Tibial nerve (tissue), 4 donors: ENCODE data around the gene SMARCD3. TPM values are rescaled to one million over a fixed set of nuclear protein-coding genes. Genes with fewer than 3 reads are reported as not detected.

ENCODE experiments used
- DNase-seq, 2 donors: peaks; one replicate each; pipeline ENCODE4 v3.0.0-alpha.2; 2019; ENCODE audit warnings: low spot score in 2 of 2
- H3K27ac ChIP-seq, 4 donors: fragments of 200-600 bp; sonication (generic) in 3 of 4; one replicate each; pipeline ENCODE4 v1.5.1; 2017 to 2019; ENCODE audit warnings: mild to moderate bottlenecking in 1 of 4
- H3K27me3 ChIP-seq, 2 donors: fragments of 200-600 bp; sonication (generic) in 1 of 2; one replicate each; pipeline versions ENCODE4 v1.5.1 to v1.6.0; 2017 to 2019
- H3K36me3 ChIP-seq, 3 donors: fragments of 200-600 bp; sonication (generic); one replicate each; pipeline ENCODE4 v1.5.1; 2018 to 2019
- H3K4me1 ChIP-seq, 4 donors: fragments of 200-600 bp; sonication (generic) in 3 of 4; one replicate each; pipeline ENCODE4 v1.5.1; 2017 to 2019
- H3K4me3 ChIP-seq, 4 donors: fragments of 200-600 bp; sonication (generic) in 3 of 4; one replicate each; pipeline ENCODE4 v1.5.1; 2017 to 2019; ENCODE audit warnings: mild to moderate bottlenecking in 1 of 4, moderate library complexity in 1 of 4
- H3K9me3 ChIP-seq, 4 donors: fragments of 200-600 bp; sonication (generic) in 3 of 4; one replicate each; pipeline ENCODE4 v1.5.1; 2017 to 2019
- EP300 ChIP-seq, 2 donors: sonication (generic); formaldehyde crosslinking; IDR thresholded peaks; one replicate each; pipeline ENCODE4 v1.6.1; 2017; ENCODE audit warnings: antibody characterized with exemption in 2 of 2, mild to moderate bottlenecking in 1 of 2
- POLR2A ChIP-seq, 2 donors: fragments of 450-650 bp; IDR thresholded peaks; one replicate each; pipeline ENCODE4 v1.6.1; 2017; ENCODE audit warnings: antibody characterized with exemption in 2 of 2, mild to moderate bottlenecking in 2 of 2, moderate library complexity in 2 of 2
- WGBS, 2 donors: methylation state at CpG; one replicate each; pipeline ENCODE4 v1.1.5; 2018; 5-methylcytosine and 5-hydroxymethylcytosine counted together
- total RNA-seq, 4 donors: library from RNA; depleted of rRNA; stranded (reverse); fragments of >200 nt; gene quantifications; one replicate each; pipeline ENCODE4 v1.1.0, GENCODE V29; 2016
- TF ChIP-seq, protein P1 (sequence below), 5 experiments: fragments of 200-600 bp in 3 of 5; fragments of 450-650 bp in 2 of 5; sonication (generic) in 3 of 5; IDR thresholded peaks; one replicate each; pipeline ENCODE4 v1.5.1; 2016 to 2019; ENCODE audit warnings: antibody characterized with exemption in 5 of 5, mild to moderate bottlenecking in 3 of 5, moderate library complexity in 2 of 5

Gene SMARCD3
- total RNA-seq, 4 donors from 2014 or later = 55.5 to 97.2 (median 77.3) TPM

DNA sequence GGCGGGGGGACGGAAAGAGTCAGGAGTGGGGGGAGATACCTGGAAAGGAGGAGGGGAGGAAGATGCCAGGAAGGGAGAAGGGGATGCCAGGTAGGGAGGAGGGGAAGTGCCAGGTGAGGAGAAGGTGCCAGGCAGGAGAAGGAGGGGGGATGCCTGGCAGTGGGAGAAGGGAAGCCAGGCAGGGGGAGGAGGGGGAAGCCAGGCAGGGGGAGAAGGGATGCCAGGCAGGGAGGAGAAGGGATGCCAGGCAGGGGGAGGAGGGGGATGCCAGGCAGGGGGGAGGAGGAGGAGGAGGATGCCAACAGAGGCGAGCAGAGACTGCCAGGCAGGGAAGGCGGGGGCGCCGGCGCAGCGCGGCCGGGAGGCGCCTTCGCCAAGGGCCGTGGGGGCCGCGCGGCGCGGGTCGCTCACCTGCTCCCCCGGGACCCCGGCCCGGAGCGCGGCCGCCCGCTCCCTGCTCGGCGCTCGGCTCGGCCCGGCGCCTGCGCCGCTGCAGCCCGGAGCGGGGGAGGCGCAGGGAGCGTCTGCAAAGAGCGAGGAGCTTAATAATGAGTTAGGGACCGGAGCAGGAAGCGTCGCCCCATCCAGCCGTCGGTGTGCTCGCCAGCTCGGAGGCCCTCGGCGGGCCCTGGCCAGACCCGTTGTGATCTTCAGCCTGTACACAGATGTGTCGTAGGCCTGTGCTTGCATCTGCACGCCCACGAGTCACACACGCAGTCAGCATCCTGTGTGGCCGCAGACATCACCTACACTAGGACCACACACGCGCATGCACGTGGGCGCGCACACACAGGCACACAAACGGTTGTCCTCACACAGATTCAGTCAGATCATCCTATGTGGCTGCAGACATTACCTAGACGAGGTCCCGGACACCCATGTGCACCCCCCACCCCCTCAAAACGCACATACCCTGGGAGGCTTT is 28.4 kb upstream of the SMARCD3 start:
- peak overlapping the region; percentile 16 to 62 (median 35) for H3K4me3 ChIP-seq
- TF ChIP-seq EP300 (IDR thresholded peaks at IDR 0.05) (no peak), POLR2A (IDR thresholded peaks at IDR 0.05) (peak; percentile 19 to 52)
- no peaks in the 10 kb centered on the region for H3K9me3 ChIP-seq
- H3K4me1 ChIP-seq = peaks cover 0 to 40% (median 17%) of the 10 kb centered on the region in 4 donors
- DNase-seq = peak in 1 of 2 donors; percentile 32
- peak overlapping the region in 3 of 4 donors; percentile 19 to 76 (median 48) for H3K27ac ChIP-seq
- 1 to 5% methylated on average over 15 to 52 of the region's 63 CpGs for WGBS, 2 donors
- H3K36me3 ChIP-seq = peaks cover 0 to 10% (median 0%) of the 10 kb centered on the region in 3 donors
- H3K27me3 ChIP-seq = no peaks in the 10 kb centered on the region

DNA sequence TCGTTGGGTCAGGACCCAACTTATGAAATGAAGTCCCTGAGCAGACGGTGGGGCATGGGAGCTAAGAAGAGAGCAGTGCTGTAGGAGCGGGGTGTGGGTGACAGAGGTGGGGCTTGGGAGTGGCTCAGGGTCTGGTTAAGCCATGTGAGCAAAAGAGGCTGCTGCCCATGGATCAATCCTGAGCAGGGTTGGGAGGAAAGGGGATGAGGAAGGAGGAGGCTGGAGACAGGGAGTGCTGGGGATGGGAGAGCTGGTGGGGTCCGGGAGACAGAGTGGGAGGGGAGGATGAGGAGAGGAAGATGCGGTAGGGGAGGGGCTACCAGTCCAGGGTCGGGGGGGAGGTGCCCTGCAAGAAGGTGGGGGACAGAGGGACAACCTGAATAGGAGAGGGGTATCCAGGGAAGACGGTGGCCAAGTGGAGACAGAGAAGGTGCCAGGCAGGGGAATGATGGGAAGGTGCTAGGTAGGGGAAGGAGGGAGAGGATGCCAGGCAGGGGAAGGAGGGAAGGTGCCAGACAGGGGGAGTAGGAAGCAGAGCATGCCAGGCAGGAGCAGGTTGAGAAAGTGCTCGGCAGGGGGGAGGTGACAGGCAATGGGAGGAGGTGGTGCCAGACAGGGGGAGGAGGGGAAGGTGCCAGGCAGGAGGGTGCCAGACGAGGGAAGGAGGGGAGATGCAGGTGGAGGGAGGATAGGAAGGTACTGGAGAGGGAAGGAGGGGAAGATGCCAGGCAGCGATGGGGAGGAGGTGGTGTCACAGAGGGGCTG is 27.5 kb upstream of the SMARCD3 start:
- 20 to 25% methylated on average over 10 of the region's 10 CpGs for WGBS, 2 donors
- H3K9me3 ChIP-seq = no peaks in the 10 kb centered on the region
- H3K4me3 ChIP-seq = peak overlapping the region in 2 of 4 donors; percentile 28 to 62
- peaks cover 0 to 49% (median 20%) of the 10 kb centered on the region in 4 donors for H3K4me1 ChIP-seq
- H3K27me3 ChIP-seq = no peaks in the 10 kb centered on the region
- peak overlapping the region in 2 of 4 donors; percentile 48 to 76 for H3K27ac ChIP-seq
- no peak for TF ChIP-seq EP300 (IDR thresholded peaks at IDR 0.05)
- TF ChIP-seq, protein P1, sequence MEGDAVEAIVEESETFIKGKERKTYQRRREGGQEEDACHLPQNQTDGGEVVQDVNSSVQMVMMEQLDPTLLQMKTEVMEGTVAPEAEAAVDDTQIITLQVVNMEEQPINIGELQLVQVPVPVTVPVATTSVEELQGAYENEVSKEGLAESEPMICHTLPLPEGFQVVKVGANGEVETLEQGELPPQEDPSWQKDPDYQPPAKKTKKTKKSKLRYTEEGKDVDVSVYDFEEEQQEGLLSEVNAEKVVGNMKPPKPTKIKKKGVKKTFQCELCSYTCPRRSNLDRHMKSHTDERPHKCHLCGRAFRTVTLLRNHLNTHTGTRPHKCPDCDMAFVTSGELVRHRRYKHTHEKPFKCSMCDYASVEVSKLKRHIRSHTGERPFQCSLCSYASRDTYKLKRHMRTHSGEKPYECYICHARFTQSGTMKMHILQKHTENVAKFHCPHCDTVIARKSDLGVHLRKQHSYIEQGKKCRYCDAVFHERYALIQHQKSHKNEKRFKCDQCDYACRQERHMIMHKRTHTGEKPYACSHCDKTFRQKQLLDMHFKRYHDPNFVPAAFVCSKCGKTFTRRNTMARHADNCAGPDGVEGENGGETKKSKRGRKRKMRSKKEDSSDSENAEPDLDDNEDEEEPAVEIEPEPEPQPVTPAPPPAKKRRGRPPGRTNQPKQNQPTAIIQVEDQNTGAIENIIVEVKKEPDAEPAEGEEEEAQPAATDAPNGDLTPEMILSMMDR (IDR thresholded peaks at IDR 0.05) = no peak
- no peak for TF ChIP-seq POLR2A (IDR thresholded peaks at IDR 0.05)
- DNase-seq = no peak
- H3K36me3 ChIP-seq = peaks cover 0 to 10% (median 0%) of the 10 kb centered on the region in 3 donors

- Histone ChIP-seq H3K36me3 (peaks cover 0 to 14% (median 0%) of the 10 kb centered on the region in 3 donors), H3K4me1 (peaks cover 0 to 49% (median 20%) of the 10 kb centered on the region in 4 donors), H3K27me3 (no peaks in the 10 kb centered on the region), H3K27ac (peak overlapping the region in 2 of 4 donors; percentile 48 to 76), H3K4me3 (no peak overlapping the region), H3K9me3 (no peaks in the 10 kb centered on the region)
- 79 to 83% methylated on average over 12 to 17 of the region's 17 CpGs for WGBS, 2 donors
- DNase-seq = no peak
- TF ChIP-seq EP300 (IDR thresholded peaks at IDR 0.05) (no peak), POLR2A (IDR thresholded peaks at IDR 0.05) (no peak)
- TF ChIP-seq, protein P1 (IDR thresholded peaks at IDR 0.05) = no peak
These were observed 26.7 kb upstream of the SMARCD3 start for GRCh38 chr7:151274936-151275812.

GRCh38 chr7:151274396-151274795 is 25.9 kb upstream of the SMARCD3 start:
- H3K27me3 ChIP-seq = no peaks in the 10 kb centered on the region
- H3K4me3 ChIP-seq = no peak overlapping the region
- no peak overlapping the region for H3K27ac ChIP-seq
- H3K9me3 ChIP-seq = no peaks in the 10 kb centered on the region
- DNase-seq = no peak
- 89 to 90% methylated on average over 8 to 9 of the region's 9 CpGs for WGBS, 2 donors
- peaks cover 0 to 17% (median 0%) of the 10 kb centered on the region in 3 donors for H3K36me3 ChIP-seq
- H3K4me1 ChIP-seq = peaks cover 0 to 49% (median 20%) of the 10 kb centered on the region in 4 donors
- TF ChIP-seq POLR2A (IDR thresholded peaks at IDR 0.05) (no peak), EP300 (IDR thresholded peaks at IDR 0.05) (no peak)
- TF ChIP-seq, protein P1 (IDR thresholded peaks at IDR 0.05) = no peak
